K562 treated with DMSO at 1 percent for 24 hours (cell line): ENCODE results near the gene LRRC47. TPM values are rescaled to one million over a fixed set of nuclear protein-coding genes. Genes with fewer than 3 reads are reported as not detected.

ENCODE experiments used
- total RNA-seq: library from RNA; unstranded; fragments of 300-600 nt; gene quantifications from 2 replicates; pipeline ENCODE4 v1.2.3, GENCODE V29; 2022; ENCODE audit warnings: low read depth; ENCODE audit not compliant: insufficient read depth

Gene LRRC47
- 50.5 and 51.7 TPM in 2 replicates for total RNA-seq

DNA sequence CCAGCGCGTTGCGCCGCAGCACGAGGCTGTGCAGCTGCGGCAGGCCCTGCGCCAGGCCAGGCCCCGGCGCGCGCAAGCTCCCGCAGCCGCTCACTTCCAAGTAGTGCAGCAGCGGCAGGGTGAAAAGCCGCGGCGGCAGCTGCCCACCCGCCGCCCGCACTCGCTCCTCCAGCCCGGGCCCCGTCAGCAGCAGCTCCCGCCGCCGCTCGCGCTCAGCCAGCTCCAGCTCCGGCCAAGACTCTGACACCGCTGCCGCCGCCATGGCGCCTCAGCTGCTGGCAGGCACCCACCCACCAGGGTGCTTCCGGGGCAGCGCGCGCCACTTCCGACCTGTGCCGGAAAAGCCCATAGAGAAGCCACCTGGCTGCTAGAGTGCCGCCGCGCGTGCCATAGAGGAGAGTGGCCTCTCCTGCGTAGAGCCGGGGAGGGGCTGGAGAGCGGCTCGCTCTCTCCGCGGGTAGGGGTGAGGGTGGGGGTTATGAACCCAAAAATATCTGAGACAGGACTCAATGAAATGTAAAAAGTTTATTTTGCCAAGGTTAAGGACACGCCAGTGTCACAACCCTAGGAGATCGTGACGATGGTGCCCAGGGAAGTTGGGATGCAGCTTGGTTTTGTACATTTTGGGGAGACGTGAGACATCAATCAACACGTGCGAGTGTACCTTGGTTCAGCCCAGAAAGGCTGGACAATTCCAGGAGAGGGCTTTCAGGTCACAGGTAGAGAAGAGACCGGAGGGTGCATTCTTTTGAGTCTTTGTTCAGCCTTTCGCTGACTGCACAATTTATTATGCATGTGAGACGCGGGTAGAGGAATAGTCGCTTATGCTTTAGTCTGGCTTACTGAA is at the start of gene LRRC47:
TSS of gene LRRC47 (minus strand) at position 284 of the 847 bp plus-strand sequence. CDS start at position 262, 22 bp downstream.

DNA sequence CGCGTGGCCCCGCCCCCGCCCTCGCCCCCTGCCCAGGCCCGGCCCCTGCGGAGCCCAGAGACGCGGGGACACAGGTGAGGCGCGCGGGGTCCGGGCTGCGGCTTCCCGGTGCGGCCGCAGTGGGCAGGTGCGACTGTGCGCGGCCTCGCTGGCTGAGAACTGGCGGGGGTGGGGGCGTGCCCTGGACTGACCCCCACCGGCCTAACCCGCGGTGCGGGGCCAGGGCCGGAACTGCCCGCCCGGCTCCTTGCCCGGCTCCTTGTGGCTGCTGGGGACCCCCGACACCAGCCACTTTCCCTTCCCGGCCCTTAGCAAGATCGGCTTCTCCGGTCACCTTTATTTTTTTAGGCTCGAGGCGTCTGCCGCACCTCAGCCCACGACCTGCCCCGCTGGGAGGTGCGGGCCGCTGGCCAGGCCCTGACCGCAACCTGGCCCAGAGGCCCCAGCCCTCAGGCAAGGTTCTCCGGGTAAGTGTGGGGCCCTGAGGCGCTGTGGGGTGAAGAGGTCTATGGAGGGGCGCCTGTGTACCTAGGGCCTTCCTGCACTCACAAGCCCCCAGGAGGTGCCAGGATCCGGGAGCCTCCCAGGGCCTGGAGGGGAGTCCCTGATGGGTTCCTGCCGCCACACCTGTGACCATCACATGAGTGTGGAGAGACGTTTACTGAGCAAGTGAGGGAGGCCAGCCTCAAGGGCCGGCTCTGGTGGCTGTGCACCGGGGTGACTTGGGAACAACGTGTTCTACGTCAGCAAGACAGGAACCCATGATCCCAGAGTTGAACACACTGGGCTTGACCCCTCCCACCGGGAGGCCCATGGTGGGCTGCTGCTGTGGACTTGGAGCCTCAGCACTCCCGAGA is 23.4 kb downstream of the LRRC47 start, which contains the start of gene SMIM1:
TSS of gene SMIM1 (plus strand) at position 35 of the 857 bp plus-strand sequence. CDS start 2,625 bp downstream, outside the sequence.

DNA sequence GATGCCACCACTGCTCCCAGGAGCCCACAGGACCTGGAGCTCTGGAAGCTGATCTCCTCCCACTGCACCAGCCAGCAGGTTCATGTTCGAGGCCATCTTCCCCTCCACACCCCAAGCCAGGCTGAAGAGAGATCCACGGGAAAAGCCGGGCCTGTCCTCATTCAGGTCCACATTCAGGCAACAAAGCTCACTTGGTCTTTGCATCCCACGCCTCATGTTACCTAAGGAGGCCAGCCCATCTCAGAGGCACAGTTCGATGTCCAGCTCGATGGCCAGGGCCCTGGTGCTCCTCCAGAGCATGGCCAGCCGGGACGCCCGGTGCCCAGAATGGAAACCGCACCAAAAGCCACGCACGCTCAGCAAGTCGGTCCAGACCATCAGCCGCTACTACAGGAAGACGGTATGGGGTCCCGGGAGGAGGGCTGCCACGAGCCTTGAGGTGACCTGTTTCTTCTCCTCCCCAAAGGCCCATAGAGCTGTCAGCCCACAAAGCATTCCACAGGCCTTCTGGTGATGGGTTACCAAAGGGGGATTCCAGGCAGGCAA is 43.8 kb downstream of the LRRC47 start, which contains the start of gene CCDC27:
TSS of gene CCDC27 (plus strand) at position 51 of the 546 bp plus-strand sequence. CDS start at position 83, 32 bp downstream.

Other genes starting within 250 kb of the LRRC47 start
- 2.3 and 5.2 TPM in 2 replicates for gene MEGF6, start 185.0 kb downstream of the LRRC47 start, total RNA-seq
- 24.3 and 29.6 TPM in 2 replicates for gene TPRG1L, start 171.5 kb downstream of the LRRC47 start, total RNA-seq
- gene WRAP73, start 146.4 kb downstream of the LRRC47 start, total RNA-seq, result 34.6 and 40.1 TPM in 2 replicates
- gene TP73, start 144.0 kb downstream of the LRRC47 start, total RNA-seq, result 1.3 and 1.7 TPM in 2 replicates
- not detected in 2 replicates for gene CCDC27, start 44.0 kb downstream of the LRRC47 start, total RNA-seq
- gene SMIM1, start 23.7 kb downstream of the LRRC47 start, total RNA-seq, result 73.0 and 79.5 TPM in 2 replicates
- 35.2 and 43.7 TPM in 2 replicates for gene CEP104, start 60.7 kb upstream of the LRRC47 start, total RNA-seq
- 4.6 and 5.9 TPM in 2 replicates for gene DFFB, start 61.0 kb upstream of the LRRC47 start, total RNA-seq
- gene C1orf174, start 103.8 kb upstream of the LRRC47 start, total RNA-seq, result 20.9 and 25.0 TPM in 2 replicates